ENCODE measurements around the gene DGUOK. TPM values are rescaled to one million over a fixed set of nuclear protein-coding genes. Genes with fewer than 3 reads are reported as not detected.

Gene DGUOK
- total and polyA plus RNA-seq, 2 donors from 2014 or later: 44.4 to 86.2 TPM

Other genes with a start within 250 kb of the DGUOK start
- gene TPRKB, start 189.5 kb upstream of the DGUOK start, total RNA-seq: 25.3 TPM
- 42.2 TPM for gene TPRKB, start 189.5 kb upstream of the DGUOK start, polyA plus RNA-seq (ENCODE audit: insufficient read depth, low read depth, low replicate concordance)
- 25.5 TPM for gene DUSP11, start 146.8 kb upstream of the DGUOK start, total RNA-seq
- gene DUSP11, start 146.8 kb upstream of the DGUOK start, polyA plus RNA-seq (ENCODE audit: insufficient read depth, low read depth, low replicate concordance): 19.3 TPM
- not detected for gene C2orf78, start 142.7 kb upstream of the DGUOK start, total RNA-seq
- gene C2orf78, start 142.7 kb upstream of the DGUOK start, polyA plus RNA-seq (ENCODE audit: insufficient read depth, low read depth, low replicate concordance): not detected
- 34.8 TPM for gene STAMBP, start 97.9 kb upstream of the DGUOK start, total RNA-seq
- 58.9 TPM for gene STAMBP, start 97.9 kb upstream of the DGUOK start, polyA plus RNA-seq (ENCODE audit: insufficient read depth, low read depth, low replicate concordance)
- gene ACTG2, start 33.9 kb upstream of the DGUOK start, total RNA-seq: 13.7 TPM
- 6.6 TPM for gene ACTG2, start 33.9 kb upstream of the DGUOK start, polyA plus RNA-seq (ENCODE audit: insufficient read depth, low read depth, low replicate concordance)
- 13.1 TPM for gene TET3, start 58.0 kb downstream of the DGUOK start, total RNA-seq
- 0.52 TPM for gene TET3, start 58.0 kb downstream of the DGUOK start, polyA plus RNA-seq (ENCODE audit: insufficient read depth, low read depth, low replicate concordance)
- 28.1 TPM for gene BOLA3, start 221.0 kb downstream of the DGUOK start, total RNA-seq
- gene BOLA3, start 221.0 kb downstream of the DGUOK start, polyA plus RNA-seq (ENCODE audit: insufficient read depth, low read depth, low replicate concordance): 155 TPM